ENCODE measurements around the gene POLR2F.

- no peak for TF ChIP-seq CTCF (IDR thresholded peaks at IDR 0.05; ENCODE audit: poor library complexity, severe bottlenecking)
- TF ChIP-seq EP300 (conservative IDR thresholded peaks at IDR 0.05; ENCODE audit: poor library complexity, severe bottlenecking): no peak
These were observed 53.4 kb downstream of the POLR2F start for GRCh38 chr22:38006906-38007305.
